OCI-LY7 (cell line): ENCODE measurements around the gene ZNF689. TPM values are rescaled to one million over a fixed set of nuclear protein-coding genes. Genes with fewer than 3 reads are reported as not detected.
A peak's percentile ranks its signal among the peaks of the same experiment; 100 is the strongest.
"Not testable (repeated sequence)": the region's sequence is repeated elsewhere in the genome, so short reads cannot be mapped to it uniquely, and the experiment has no call there.

Experiments
- BruUV-seq: library from RNA; stranded (reverse); fragments of 400-500 nt; replicated peaks from 2 replicates; lab custom pipeline; 2021; lab: Mats Ljungman, UMichigan
- CTCF ChIA-PET: fragments of 300-600 bp; sonication (Branson Sonifier 250); formaldehyde crosslinking; loops from one replicate; lab custom pipeline; 2022; ENCODE audit warnings: antibody characterized with exemption; ENCODE audit not compliant: unreplicated experiment; lab: Charles Lee
- POLR2A ChIA-PET: fragments of 300-600 bp; sonication (Branson Sonifier 250); formaldehyde crosslinking; loops from one replicate; lab custom pipeline; 2022; ENCODE audit warnings: antibody characterized with exemption; lab: Charles Lee
- DNase-seq: peaks from one replicate; pipeline ENCODE4 v3.0.0-alpha.2; 2015; ENCODE audit warnings: low spot score
- H2AFZ ChIP-seq: fragments of 200-600 bp; sonication (generic), shearing (Covaris generic); 2 replicates; pipeline ENCODE4 v1.6.1; 2014; ENCODE audit warnings: mild to moderate bottlenecking, antibody characterized with exemption, low read length, moderate library complexity
- H3K27ac ChIP-seq: fragments of 200-600 bp; sonication (generic); 2 replicates; pipeline ENCODE4 v1.5.1; 2014; ENCODE audit warnings: mixed run types, low read depth, mild to moderate bottlenecking, moderate library complexity, low read length, inconsistent platforms; ENCODE audit not compliant: poor library complexity, severe bottlenecking
- H3K36me3 ChIP-seq: fragments of 200-600 bp; sonication (generic); 2 replicates; pipeline ENCODE4 v1.6.1; 2014; ENCODE audit warnings: mild to moderate bottlenecking, antibody characterized with exemption, low read length, moderate library complexity, mixed read lengths; ENCODE audit not compliant: insufficient read depth
- H3K4me1 ChIP-seq: fragments of 200-600 bp; sonication (generic); 2 replicates; pipeline ENCODE4 v1.5.1; 2014; ENCODE audit warnings: mild to moderate bottlenecking, low read length; ENCODE audit not compliant: insufficient read depth, poor library complexity, severe bottlenecking
- H3K4me2 ChIP-seq: fragments of 200-600 bp; sonication (generic); 2 replicates; pipeline ENCODE4 v1.6.1; 2014; ENCODE audit warnings: mild to moderate bottlenecking, low read length
- H3K4me3 ChIP-seq: fragments of 200-600 bp; sonication (generic); 2 replicates; pipeline ENCODE4 v1.5.1; 2014; ENCODE audit warnings: mild to moderate bottlenecking, low read depth, low read length; ENCODE audit not compliant: poor library complexity, severe bottlenecking
- H3K79me2 ChIP-seq: fragments of 200-600 bp; sonication (generic); 2 replicates; pipeline ENCODE4 v1.6.1; 2016; ENCODE audit warnings: low read depth, mild to moderate bottlenecking, low read length, moderate library complexity, mixed read lengths; ENCODE audit not compliant: insufficient read depth
- H3K9me2 ChIP-seq: fragments of 200-600 bp; sonication (generic); 2 replicates; pipeline ENCODE4 v1.6.1; 2016; ENCODE audit warnings: mild to moderate bottlenecking, low read length, mixed read lengths; ENCODE audit not compliant: insufficient read depth
- H3K9me3 ChIP-seq: fragments of 200-600 bp; sonication (generic); 2 replicates; pipeline ENCODE4 v1.6.1; 2014; ENCODE audit warnings: mild to moderate bottlenecking, mixed run types, low read length, mixed read lengths
- H4K20me1 ChIP-seq: fragments of 200-600 bp; sonication (generic); 2 replicates; pipeline ENCODE4 v1.6.1; 2014; ENCODE audit warnings: mild to moderate bottlenecking, antibody characterized with exemption, low read length, moderate library complexity, mixed read lengths; ENCODE audit not compliant: insufficient read depth
- CTCF ChIP-seq: fragments of 200-600 bp; sonication (generic); conservative IDR thresholded peaks from 2 replicates; pipeline ENCODE4 v1.5.1; 2014; ENCODE audit warnings: mild to moderate bottlenecking, antibody characterized with exemption, low read length, moderate library complexity, mixed read lengths
- EZH2phosphoT487 ChIP-seq: fragments of 200-600 bp; sonication (generic); IDR thresholded peaks from 2 replicates; pipeline ENCODE4 v1.6.1; 2018; ENCODE audit warnings: low read depth, borderline replicate concordance, mild to moderate bottlenecking, mixed run types, antibody characterized with exemption, low read length, moderate library complexity, mixed read lengths
- intact Hi-C: fragments of 100-400 bp; cut with micrococcal nuclease; formaldehyde crosslinking; loops from one replicate; pipeline ENCODE4 v1.10.0; 2022; ENCODE audit not compliant: unreplicated experiment
- total RNA-seq, 2 experiments: library from RNA; depleted of rRNA in 1 of 2; stranded (reverse); fragments of >200 nt in 1 of 2; shearing (Covaris generic) in 1 of 2; gene quantifications; 2 replicates each; pipeline ENCODE4 v1.2.3, GENCODE V29; 2014 to 2022

ZNF689 gene
- total RNA-seq, 2 experiments from 2014 or later, result 15.0 to 16.7 TPM

- BruUV-seq, result no TSS peak
- ChIA-PET POLR2A (no interaction called here), CTCF (no interaction called here)
Measured at GRCh38 chr16:30600215-30600614, 10.0 kb downstream of the ZNF689 start.

GRCh38 chr16:30592871-30593270 lies 17.3 kb downstream of the ZNF689 start:
- Histone ChIP-seq H3K27ac (no peak overlapping the region), H3K4me3 (no peak overlapping the region), H3K79me2 (no peaks in the 10 kb centered on the region), H3K4me2 (no peak overlapping the region), H3K9me3 (no peaks in the 10 kb centered on the region), H2AFZ (no peak overlapping the region), H3K4me1 (peaks cover 12% of the 10 kb centered on the region), H3K9me2 (no peaks in the 10 kb centered on the region), H3K36me3 (0 out of 2 replicates have a peak, but pooled peaks cover 1% of the 10 kb centered on the region), H4K20me1 (no peaks in the 10 kb centered on the region)
- intact Hi-C loops, result no loop called here
- ChIA-PET POLR2A (interaction anchor here (0.7 kb wide), 2 partner anchors 58 to 226 kb away, joined by 3 to 12 read pairs; no protein-coding TSS in a partner anchor), CTCF (interaction anchor here (0.7 kb wide), 1 partner anchor 36 kb away, joined by 3 read pairs; no protein-coding TSS in a partner anchor)
- DNase-seq, result no peak
- BruUV-seq, result no TSS peak
- TF ChIP-seq EZH2phosphoT487 (no peak), CTCF (no peak)

More at GRCh38 chr16:30600215-30600614, 10.0 kb downstream of the ZNF689 start:
- Histone ChIP-seq H3K4me2 (no peak overlapping the region), H3K27ac (no peak overlapping the region), H2AFZ (no peak overlapping the region), H4K20me1 (no peaks in the 10 kb centered on the region), H3K4me1 (peaks cover 4% of the 10 kb centered on the region), H3K9me3 (0 out of 2 replicates have a peak, but pooled peaks cover 3% of the 10 kb centered on the region), H3K4me3 (no peak overlapping the region), H3K9me2 (no peaks in the 10 kb centered on the region), H3K36me3 (peaks cover 35% of the 10 kb centered on the region), H3K79me2 (no peaks in the 10 kb centered on the region)
- intact Hi-C loops, result no loop called here
- TF ChIP-seq CTCF (no peak), EZH2phosphoT487 (no peak)
- DNase-seq, result no peak

- CTCF ChIA-PET, H2AFZ ChIP-seq, DNase-seq, BruUV-seq, H3K4me2 ChIP-seq, H3K9me3 ChIP-seq, H3K36me3 ChIP-seq, H3K9me2 ChIP-seq, POLR2A ChIA-PET, H3K4me3 ChIP-seq, intact Hi-C loops, H4K20me1 ChIP-seq, H3K79me2 ChIP-seq, H3K27ac ChIP-seq: not testable (repeated sequence)
- H3K4me1 ChIP-seq, result peaks cover 17% of the 10 kb centered on the region
Measured at GRCh38 chr16:30590869-30591268, 19.3 kb downstream of the ZNF689 start.

- intact Hi-C loops, H3K9me3 ChIP-seq, H3K9me2 ChIP-seq, POLR2A ChIA-PET, H2AFZ ChIP-seq, H3K27ac ChIP-seq, H3K36me3 ChIP-seq, DNase-seq, CTCF ChIA-PET, BruUV-seq, H3K79me2 ChIP-seq, H4K20me1 ChIP-seq, H3K4me3 ChIP-seq: not testable (repeated sequence)
- H3K4me2 ChIP-seq, result peak overlapping the region; percentile 10; the same call in 1 of the 2 replicates
- peaks cover 30% of the 10 kb centered on the region for H3K4me1 ChIP-seq
Measured at GRCh38 chr16:30589582-30589981, 20.6 kb downstream of the ZNF689 start.
